Measurements from ENCODE around the gene KDM5A. TPM values are rescaled to one million over a fixed set of nuclear protein-coding genes. Genes with fewer than 3 reads are reported as not detected.

The KDM5A gene
- total and polyA plus RNA-seq, 10 donors: 4.9 to 131 (median 79.3) TPM

DNA sequence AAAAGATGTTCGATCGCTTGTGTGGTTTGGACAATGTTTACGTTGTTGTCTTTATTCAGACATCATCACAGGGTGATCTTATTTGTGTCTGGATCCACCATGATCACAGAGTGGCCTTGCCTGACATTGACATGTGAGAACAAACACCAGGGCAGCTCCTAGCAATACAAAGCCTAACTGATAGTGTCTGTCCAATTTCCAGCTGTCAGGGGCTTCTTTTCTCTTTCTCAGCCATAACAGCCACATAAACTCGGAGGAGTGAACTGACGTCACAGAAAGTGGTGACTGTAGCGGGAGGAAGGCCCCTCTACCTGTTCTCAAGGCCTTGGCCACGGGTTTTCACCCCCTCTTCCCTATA lies 120.7 kb downstream of the KDM5A start:
- H3K4me1 ChIP-seq: no peaks in the 10 kb centered on the region
- DNase-seq: no peak
- H3K36me3 ChIP-seq: no peaks in the 10 kb centered on the region
- no peak for TF ChIP-seq POLR2A (IDR thresholded peaks at IDR 0.05)
- no peak for TF ChIP-seq POLR2AphosphoS5 (IDR thresholded peaks at IDR 0.05)
- TF ChIP-seq, protein P1, sequence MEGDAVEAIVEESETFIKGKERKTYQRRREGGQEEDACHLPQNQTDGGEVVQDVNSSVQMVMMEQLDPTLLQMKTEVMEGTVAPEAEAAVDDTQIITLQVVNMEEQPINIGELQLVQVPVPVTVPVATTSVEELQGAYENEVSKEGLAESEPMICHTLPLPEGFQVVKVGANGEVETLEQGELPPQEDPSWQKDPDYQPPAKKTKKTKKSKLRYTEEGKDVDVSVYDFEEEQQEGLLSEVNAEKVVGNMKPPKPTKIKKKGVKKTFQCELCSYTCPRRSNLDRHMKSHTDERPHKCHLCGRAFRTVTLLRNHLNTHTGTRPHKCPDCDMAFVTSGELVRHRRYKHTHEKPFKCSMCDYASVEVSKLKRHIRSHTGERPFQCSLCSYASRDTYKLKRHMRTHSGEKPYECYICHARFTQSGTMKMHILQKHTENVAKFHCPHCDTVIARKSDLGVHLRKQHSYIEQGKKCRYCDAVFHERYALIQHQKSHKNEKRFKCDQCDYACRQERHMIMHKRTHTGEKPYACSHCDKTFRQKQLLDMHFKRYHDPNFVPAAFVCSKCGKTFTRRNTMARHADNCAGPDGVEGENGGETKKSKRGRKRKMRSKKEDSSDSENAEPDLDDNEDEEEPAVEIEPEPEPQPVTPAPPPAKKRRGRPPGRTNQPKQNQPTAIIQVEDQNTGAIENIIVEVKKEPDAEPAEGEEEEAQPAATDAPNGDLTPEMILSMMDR (IDR thresholded peaks at IDR 0.05 in 8 of 11, conservative IDR thresholded peaks at IDR 0.05 in 3 of 11): no peak
- 64 to 70% (median 69%) methylated on average over 7 of the region's 7 CpGs for WGBS, 5 donors
- no peak overlapping the region for H3K4me3 ChIP-seq
- H3K9me3 ChIP-seq: no peaks in the 10 kb centered on the region
- H3K27ac ChIP-seq: no peak overlapping the region
- intact Hi-C loops (cut with DNase I; ENCODE audit: low total_unique reads): no loop called here
- H3K27me3 ChIP-seq (replicated peaks in 1 of 7): peaks cover 0 to 4% (median 0%) of the 10 kb centered on the region in 7 donors

DNA sequence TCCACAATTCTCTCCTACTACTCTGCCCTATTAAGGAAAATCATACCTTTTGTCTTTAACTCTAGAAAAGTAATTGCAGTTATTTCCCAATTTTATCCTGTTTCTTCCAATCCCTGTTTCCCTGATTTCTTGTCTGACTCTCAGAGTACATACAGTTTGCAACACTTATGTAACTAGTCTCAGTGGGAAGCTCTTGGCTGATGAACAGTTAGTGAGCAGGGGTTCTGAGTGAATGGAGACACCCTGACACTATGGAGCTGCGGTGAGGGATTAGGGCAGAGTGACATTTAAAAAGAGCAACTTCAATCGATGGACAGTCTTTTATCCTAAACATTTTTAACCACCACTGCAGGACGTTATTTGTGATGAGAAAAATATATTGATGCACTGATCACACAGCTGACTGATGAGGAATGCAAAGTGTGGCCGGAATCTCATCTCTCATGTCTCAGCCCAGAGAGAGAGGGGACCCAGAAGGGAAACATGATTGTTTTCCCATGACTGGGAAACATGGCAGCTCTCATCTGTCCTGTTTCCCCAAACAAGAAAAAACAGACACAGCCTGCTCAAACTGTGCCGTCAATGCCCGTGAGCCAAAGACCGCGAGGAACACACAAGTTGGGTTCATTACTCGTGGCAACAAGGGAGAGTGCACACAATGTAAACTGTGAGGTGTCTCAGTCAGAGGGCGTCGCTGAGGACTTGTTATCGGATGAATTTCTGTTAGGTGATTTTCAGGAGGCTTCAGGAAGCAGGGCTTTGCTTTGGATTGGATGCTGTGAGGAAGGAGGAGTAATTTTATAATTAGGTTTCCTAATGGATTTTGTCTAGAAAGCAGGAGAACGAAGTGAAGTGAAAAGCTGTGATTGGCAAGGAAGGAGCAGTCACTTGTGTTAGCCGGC lies 121.3 kb downstream of the KDM5A start:
- H3K4me3 ChIP-seq: no peak overlapping the region
- no peak overlapping the region for H3K27ac ChIP-seq
- no peaks in the 10 kb centered on the region for H3K9me3 ChIP-seq
- intact Hi-C loops (cut with DNase I; ENCODE audit: low total_unique reads): no loop called here
- no peak for TF ChIP-seq POLR2A (IDR thresholded peaks at IDR 0.05)
- TF ChIP-seq, protein P1 (IDR thresholded peaks at IDR 0.05 in 8 of 11, conservative IDR thresholded peaks at IDR 0.05 in 3 of 11): no peak
- no peak for TF ChIP-seq POLR2AphosphoS5 (IDR thresholded peaks at IDR 0.05)
- WGBS, 5 donors: 69 to 79% (median 74%) methylated on average over 14 of the region's 14 CpGs
- H3K27me3 ChIP-seq (replicated peaks in 1 of 7): peaks cover 0 to 6% (median 0%) of the 10 kb centered on the region in 7 donors
- DNase-seq: no peak
- H3K4me1 ChIP-seq: no peaks in the 10 kb centered on the region
- no peaks in the 10 kb centered on the region for H3K36me3 ChIP-seq

DNA sequence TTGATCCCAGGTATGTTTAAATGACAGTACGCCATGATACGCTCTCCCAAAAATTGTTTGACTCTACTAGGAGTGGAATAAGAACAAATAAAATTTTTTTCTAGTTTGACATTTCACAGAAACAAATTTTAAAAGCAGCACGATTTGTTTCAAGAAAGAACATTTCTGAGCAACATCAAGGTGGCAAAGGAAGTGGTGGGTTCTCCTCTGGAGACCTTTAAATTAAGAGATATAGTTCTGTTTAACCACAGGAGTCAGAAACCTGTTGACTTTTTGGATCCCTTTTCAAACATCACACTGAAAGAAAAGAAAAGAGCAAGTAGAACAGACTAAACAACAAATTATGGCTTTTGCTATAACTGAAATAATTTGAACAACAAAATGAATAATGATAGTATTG lies 124.0 kb downstream of the KDM5A start:
- DNase-seq: no peak
- Histone ChIP-seq H3K4me1 (no peaks in the 10 kb centered on the region), H3K4me3 (no peak overlapping the region), H3K9me3 (no peaks in the 10 kb centered on the region), H3K27me3 (replicated peaks in 1 of 7) (peaks cover 0 to 24% (median 4%) of the 10 kb centered on the region in 7 donors), H3K36me3 (no peaks in the 10 kb centered on the region), H3K27ac (no peak overlapping the region)
- TF ChIP-seq POLR2AphosphoS5 (IDR thresholded peaks at IDR 0.05): no peak
- TF ChIP-seq, protein P1 (IDR thresholded peaks at IDR 0.05 in 8 of 11, conservative IDR thresholded peaks at IDR 0.05 in 3 of 11): no peak
- WGBS, 5 donors: 28 to 46% (median 30%) methylated on average over 3 of the region's 3 CpGs
- intact Hi-C loops (cut with DNase I; ENCODE audit: low total_unique reads): no loop called here

DNA sequence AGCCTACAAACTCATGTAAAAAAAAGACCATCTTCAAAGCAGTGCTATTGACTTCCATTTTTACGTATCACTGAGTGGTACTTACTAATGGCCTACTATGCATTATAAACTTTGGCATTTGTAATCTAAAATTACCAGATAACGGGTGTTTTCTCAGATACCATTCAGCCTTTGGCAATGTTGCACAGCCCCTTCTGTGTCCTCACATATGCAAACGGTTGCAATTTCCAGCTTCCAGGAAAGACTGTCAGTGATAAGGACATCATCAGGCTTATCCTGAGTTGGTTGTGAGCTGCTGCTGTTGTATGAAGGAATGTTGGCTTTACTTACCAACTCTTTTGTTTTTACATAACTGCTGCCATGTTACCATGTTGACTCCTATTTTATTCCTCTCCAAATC lies 124.9 kb downstream of the KDM5A start:
- WGBS, 5 donors: 67 to 74% (median 69%) methylated on average over 3 of the region's 3 CpGs
- H3K36me3 ChIP-seq: no peaks in the 10 kb centered on the region
- peaks cover 0 to 31% (median 10%) of the 10 kb centered on the region in 7 donors for H3K27me3 ChIP-seq (replicated peaks in 1 of 7)
- intact Hi-C loops (cut with DNase I; ENCODE audit: low total_unique reads): no loop called here
- TF ChIP-seq POLR2AphosphoS5 (IDR thresholded peaks at IDR 0.05) (no peak), POLR2A (IDR thresholded peaks at IDR 0.05) (no peak)
- TF ChIP-seq, protein P1 (IDR thresholded peaks at IDR 0.05 in 8 of 11, conservative IDR thresholded peaks at IDR 0.05 in 3 of 11): no peak
- H3K9me3 ChIP-seq: no peaks in the 10 kb centered on the region
- DNase-seq: no peak
- no peak overlapping the region for H3K4me3 ChIP-seq
- no peaks in the 10 kb centered on the region for H3K4me1 ChIP-seq
- no peak overlapping the region for H3K27ac ChIP-seq

Measured in spleen (tissue), 11 donors.